Left kidney (tissue), 2 donors: ENCODE results near the gene STX8. TPM values are rescaled to one million over a fixed set of nuclear protein-coding genes. Genes with fewer than 3 reads are reported as not detected.

ENCODE experiments used
- DNase-seq: peaks from one replicate; pipeline ENCODE4 v3.0.0-alpha.2; 2013
- polyA plus RNA-seq: library from polyadenylated mRNA; unstranded; fragments of 120-200 nt; gene quantifications from one replicate; pipeline ENCODE4 v1.2.1, GENCODE V29; 2013; ENCODE audit not compliant: insufficient read length

Gene STX8
- polyA plus RNA-seq, 1 donor, result 66.7 TPM

- no peak for DNase-seq
These were observed 130.2 kb downstream of the STX8 start for GRCh38 chr17:9445424-9445823.

GRCh38 chr17:9444687-9445086 lies 130.9 kb downstream of the STX8 start:
- DNase-seq, result no peak

GRCh38 chr17:9443811-9444210 lies 131.8 kb downstream of the STX8 start:
- no peak for DNase-seq

- no peak for DNase-seq
These were observed 135.8 kb downstream of the STX8 start for GRCh38 chr17:9439851-9440250.

- DNase-seq, result no peak
These were observed 139.0 kb downstream of the STX8 start for GRCh38 chr17:9436630-9437029.

GRCh38 chr17:9435165-9435564 lies 140.5 kb downstream of the STX8 start:
- no peak for DNase-seq

GRCh38 chr17:9434642-9435057 lies 141.0 kb downstream of the STX8 start:
- DNase-seq, result no peak

GRCh38 chr17:9432934-9433421 lies 142.6 kb downstream of the STX8 start:
- DNase-seq, result no peak

- no peak for DNase-seq
These were observed 143.3 kb downstream of the STX8 start for GRCh38 chr17:9432134-9432885.

GRCh38 chr17:9431620-9432019 lies 144.0 kb downstream of the STX8 start:
- no peak for DNase-seq

- DNase-seq, result no peak
These were observed 147.9 kb downstream of the STX8 start for GRCh38 chr17:9427465-9428315.

GRCh38 chr17:9424071-9424640 lies 151.5 kb downstream of the STX8 start:
- DNase-seq, result no peak

- DNase-seq, result no peak
These were observed 154.1 kb downstream of the STX8 start for GRCh38 chr17:9421525-9421924.

- DNase-seq, result no peak
These were observed 155.6 kb downstream of the STX8 start for GRCh38 chr17:9419932-9420453.

GRCh38 chr17:9414471-9414870 lies 161.1 kb downstream of the STX8 start:
- no peak for DNase-seq

GRCh38 chr17:9410737-9411136 lies 164.9 kb downstream of the STX8 start:
- DNase-seq, result no peak

GRCh38 chr17:9410301-9410700 lies 165.3 kb downstream of the STX8 start:
- no peak for DNase-seq

GRCh38 chr17:9409878-9410277 lies 165.7 kb downstream of the STX8 start:
- no peak for DNase-seq

- DNase-seq, result no peak
These were observed 166.5 kb downstream of the STX8 start for GRCh38 chr17:9408868-9409829.

- no peak for DNase-seq
These were observed 167.2 kb downstream of the STX8 start for GRCh38 chr17:9408381-9408780.

GRCh38 chr17:9406046-9406606 lies 169.5 kb downstream of the STX8 start:
- DNase-seq, result no peak
